ENCODE data around the gene TOM1L2.
"Not testable (repeated sequence)": the region's sequence is repeated elsewhere in the genome, so short reads cannot be mapped to it uniquely, and the experiment has no call there.

The TOM1L2 gene

GRCh38 chr17:17943281-17943984 is 28.8 kb downstream of the TOM1L2 start:
- DNase-seq (ENCODE audit: low read depth in 2 of 2): no peak

GRCh38 chr17:17942846-17943245 is 29.4 kb downstream of the TOM1L2 start:
- no peak for DNase-seq (ENCODE audit: low read depth in 2 of 2)

- DNase-seq (ENCODE audit: low read depth in 2 of 2): no peak
These were observed 31.2 kb downstream of the TOM1L2 start for GRCh38 chr17:17941015-17941414.

GRCh38 chr17:17940441-17940911 is 31.7 kb downstream of the TOM1L2 start:
- DNase-seq (ENCODE audit: low read depth in 2 of 2): no peak

GRCh38 chr17:17939941-17940340 is 32.3 kb downstream of the TOM1L2 start:
- not testable (repeated sequence) for DNase-seq (ENCODE audit: low read depth in 2 of 2)

- DNase-seq (ENCODE audit: low read depth in 2 of 2): no peak
These were observed 33.7 kb downstream of the TOM1L2 start for GRCh38 chr17:17938388-17939107.

GRCh38 chr17:17937958-17938357 is 34.2 kb downstream of the TOM1L2 start:
- no peak for DNase-seq (ENCODE audit: low read depth in 2 of 2)

- DNase-seq (ENCODE audit: low read depth in 2 of 2): no peak
These were observed 34.9 kb downstream of the TOM1L2 start for GRCh38 chr17:17937201-17937853.

GRCh38 chr17:17935321-17936271 is 36.6 kb downstream of the TOM1L2 start:
- DNase-seq (ENCODE audit: low read depth in 2 of 2): no peak

GRCh38 chr17:17934806-17935205 is 37.4 kb downstream of the TOM1L2 start:
- no peak for DNase-seq (ENCODE audit: low read depth in 2 of 2)

- no peak for DNase-seq (ENCODE audit: low read depth in 2 of 2)
These were observed 38.0 kb downstream of the TOM1L2 start for GRCh38 chr17:17934214-17934613.

- no peak for DNase-seq (ENCODE audit: low read depth in 2 of 2)
These were observed 38.4 kb downstream of the TOM1L2 start for GRCh38 chr17:17933775-17934174.

- DNase-seq (ENCODE audit: low read depth in 2 of 2): no peak
These were observed 41.0 kb downstream of the TOM1L2 start for GRCh38 chr17:17931159-17931558.

GRCh38 chr17:17930674-17931073 is 41.5 kb downstream of the TOM1L2 start:
- no peak for DNase-seq (ENCODE audit: low read depth in 2 of 2)

- no peak for DNase-seq (ENCODE audit: low read depth in 2 of 2)
These were observed 42.4 kb downstream of the TOM1L2 start for GRCh38 chr17:17929655-17930380.

GRCh38 chr17:17928398-17929287 is 43.6 kb downstream of the TOM1L2 start:
- no peak for DNase-seq (ENCODE audit: low read depth in 2 of 2)

GRCh38 chr17:17926840-17927449 is 45.3 kb downstream of the TOM1L2 start:
- no peak for DNase-seq (ENCODE audit: low read depth in 2 of 2)

GRCh38 chr17:17926036-17926435 is 46.2 kb downstream of the TOM1L2 start:
- DNase-seq (ENCODE audit: low read depth in 2 of 2): no peak

GRCh38 chr17:17924857-17925250 is 47.3 kb downstream of the TOM1L2 start:
- DNase-seq (ENCODE audit: low read depth in 2 of 2): no peak
